AG09309 (cell line): Measurements from ENCODE around the gene SLBP.

Experiments used
- DNase-seq: peaks from one replicate; pipeline ENCODE4 v3.0.0-alpha.2; 2010; ENCODE audit warnings: low read depth
- H3K4me3 ChIP-seq: 2 replicates; pipeline ENCODE4 v1.5.1; 2011; ENCODE audit warnings: mild to moderate bottlenecking, low read depth, low read length, moderate library complexity; ENCODE audit not compliant: control insufficient read depth
- TF ChIP-seq, protein P1 (sequence below): IDR thresholded peaks from 2 replicates; pipeline ENCODE4 v1.5.1; 2011; ENCODE audit warnings: mild to moderate bottlenecking, low read depth, low read length, inconsistent platforms; ENCODE audit not compliant: insufficient read depth, control insufficient read depth; ENCODE audit errors: missing control alignments

Gene SLBP

DNA sequence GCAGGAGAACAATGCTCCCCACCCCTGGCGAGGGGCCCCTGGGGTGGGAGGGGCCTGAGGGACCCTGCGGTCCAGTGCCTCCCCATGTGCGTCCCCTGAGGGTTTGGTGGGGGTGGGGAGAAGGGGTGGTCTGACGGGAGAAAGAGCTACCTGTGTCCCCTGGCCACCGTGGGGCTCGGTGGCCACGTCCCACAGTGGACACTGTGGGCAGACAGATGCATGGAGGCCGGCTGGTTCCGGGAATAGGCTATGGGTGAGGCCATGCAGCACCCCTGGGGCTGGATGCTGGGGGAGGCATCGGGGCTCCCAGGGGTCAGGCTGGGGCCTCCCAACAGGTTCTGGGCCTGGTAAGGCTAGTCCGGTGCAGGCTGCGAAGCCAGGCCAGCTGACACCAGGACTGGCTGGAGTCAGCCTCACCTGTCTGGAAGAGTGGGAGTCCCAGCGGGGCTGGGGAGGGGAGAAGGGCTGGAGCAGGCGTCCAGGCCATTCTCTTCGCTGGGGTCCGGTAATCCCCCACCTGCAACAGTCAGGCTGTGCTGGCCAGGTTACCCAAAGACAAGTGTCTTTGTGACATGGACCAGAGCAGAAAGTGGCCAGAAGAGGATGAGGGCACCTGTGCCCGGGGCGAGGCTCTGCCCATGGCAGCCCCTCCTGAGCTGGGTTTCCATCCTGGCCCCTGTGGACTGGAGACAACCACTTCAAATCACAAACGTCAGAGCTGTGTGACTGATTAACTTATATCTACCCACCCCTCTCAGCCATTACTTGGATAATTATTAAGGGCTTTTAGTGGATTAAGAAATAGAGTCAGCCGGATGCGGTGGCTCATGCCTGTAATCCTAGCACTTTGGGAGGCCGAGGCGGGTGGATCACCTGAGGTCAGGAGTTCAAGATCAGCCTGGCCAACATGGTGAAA, 26.6 kb downstream of the SLBP start:
- no peak for DNase-seq
- H3K4me3 ChIP-seq, result no peak overlapping the region
- TF ChIP-seq, protein P1, sequence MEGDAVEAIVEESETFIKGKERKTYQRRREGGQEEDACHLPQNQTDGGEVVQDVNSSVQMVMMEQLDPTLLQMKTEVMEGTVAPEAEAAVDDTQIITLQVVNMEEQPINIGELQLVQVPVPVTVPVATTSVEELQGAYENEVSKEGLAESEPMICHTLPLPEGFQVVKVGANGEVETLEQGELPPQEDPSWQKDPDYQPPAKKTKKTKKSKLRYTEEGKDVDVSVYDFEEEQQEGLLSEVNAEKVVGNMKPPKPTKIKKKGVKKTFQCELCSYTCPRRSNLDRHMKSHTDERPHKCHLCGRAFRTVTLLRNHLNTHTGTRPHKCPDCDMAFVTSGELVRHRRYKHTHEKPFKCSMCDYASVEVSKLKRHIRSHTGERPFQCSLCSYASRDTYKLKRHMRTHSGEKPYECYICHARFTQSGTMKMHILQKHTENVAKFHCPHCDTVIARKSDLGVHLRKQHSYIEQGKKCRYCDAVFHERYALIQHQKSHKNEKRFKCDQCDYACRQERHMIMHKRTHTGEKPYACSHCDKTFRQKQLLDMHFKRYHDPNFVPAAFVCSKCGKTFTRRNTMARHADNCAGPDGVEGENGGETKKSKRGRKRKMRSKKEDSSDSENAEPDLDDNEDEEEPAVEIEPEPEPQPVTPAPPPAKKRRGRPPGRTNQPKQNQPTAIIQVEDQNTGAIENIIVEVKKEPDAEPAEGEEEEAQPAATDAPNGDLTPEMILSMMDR, result no peak

DNA sequence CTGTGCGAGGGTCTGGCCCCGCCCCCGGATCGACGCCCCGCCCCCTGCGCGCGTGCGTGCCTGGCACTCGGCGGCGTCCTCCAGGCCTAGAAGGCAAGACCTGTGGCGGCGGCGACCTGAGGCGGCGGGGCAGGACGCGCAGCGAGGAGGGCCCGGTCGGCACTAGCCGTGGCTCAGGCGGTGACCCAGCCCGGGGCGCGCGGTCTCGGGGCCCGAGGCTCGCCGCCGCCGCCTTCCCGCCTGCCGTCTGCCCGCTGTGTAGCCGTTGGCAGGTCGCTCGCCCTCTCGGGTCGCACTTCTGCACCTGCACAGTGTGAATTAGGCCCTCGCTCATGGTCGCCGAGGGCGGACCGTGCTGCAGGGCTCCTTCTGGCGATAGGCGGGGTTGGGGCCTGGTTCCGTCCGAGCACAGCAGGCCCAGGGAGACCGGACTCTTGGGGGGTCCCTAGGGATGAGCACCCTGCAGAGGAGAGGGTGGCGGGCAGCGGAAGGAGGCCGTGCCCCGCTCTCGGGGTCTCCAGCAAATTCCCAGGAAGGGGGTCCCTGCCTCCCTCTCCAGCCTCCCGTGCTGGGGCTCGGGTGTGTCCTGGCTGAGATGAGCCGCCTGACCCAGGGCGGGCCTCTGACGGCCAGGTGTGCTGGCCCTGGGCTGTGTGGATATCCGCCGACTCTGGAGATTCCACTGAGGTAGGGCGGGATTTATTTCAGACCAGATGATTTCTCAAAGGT, 27.4 kb downstream of the SLBP start:
- TF ChIP-seq, protein P1, result no peak
- H3K4me3 ChIP-seq, result peak overlapping the region; percentile 16
- DNase-seq, result no peak

DNA sequence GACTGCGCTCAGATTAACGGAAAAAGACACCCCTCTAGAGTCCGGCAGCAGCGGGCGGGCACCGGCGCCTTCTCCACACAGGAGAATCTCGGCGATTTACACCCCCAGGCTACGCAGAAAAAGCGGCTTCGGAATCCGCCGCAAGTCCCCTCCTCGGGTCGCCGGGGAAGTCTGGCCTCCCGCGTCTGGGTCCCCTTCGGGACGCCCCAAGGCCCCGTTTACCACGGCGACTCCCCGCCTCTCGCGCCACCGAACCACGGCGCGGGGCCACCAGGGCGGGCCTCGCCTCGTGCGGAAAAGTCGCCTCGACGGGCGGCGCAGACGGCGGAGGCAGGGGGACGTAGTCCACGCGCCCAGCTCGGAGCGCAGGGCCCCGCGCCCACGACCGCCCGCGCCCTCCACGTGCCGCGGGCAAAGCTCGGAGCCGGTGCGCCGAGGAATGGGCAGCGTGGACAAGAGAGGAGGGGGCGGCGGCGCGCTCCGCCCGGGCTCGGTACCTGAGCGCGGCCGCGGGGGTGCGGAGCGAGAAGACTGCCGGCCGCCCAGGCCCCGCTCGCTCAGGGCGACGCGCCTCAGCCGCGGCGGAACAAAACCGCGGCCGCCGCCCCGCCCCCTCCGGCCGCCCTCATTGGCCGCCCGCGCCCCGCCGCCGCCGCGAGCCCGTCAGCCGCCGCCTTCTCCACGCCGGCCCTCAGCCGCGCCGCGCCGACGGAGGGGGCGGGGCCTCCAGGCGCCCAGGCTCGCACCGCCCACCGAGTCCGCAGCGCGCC, 28.2 kb downstream of the SLBP start, which contains the start of gene FAM53A:
TSS of gene FAM53A (minus strand) at position 578 of the 770 bp plus-strand sequence. CDS start 15,572 bp downstream, outside the sequence.
- peak; percentile 10 for DNase-seq
- TF ChIP-seq, protein P1, result no peak
- H3K4me3 ChIP-seq, result peak within 1 kb of the TSS; percentile 65

DNA sequence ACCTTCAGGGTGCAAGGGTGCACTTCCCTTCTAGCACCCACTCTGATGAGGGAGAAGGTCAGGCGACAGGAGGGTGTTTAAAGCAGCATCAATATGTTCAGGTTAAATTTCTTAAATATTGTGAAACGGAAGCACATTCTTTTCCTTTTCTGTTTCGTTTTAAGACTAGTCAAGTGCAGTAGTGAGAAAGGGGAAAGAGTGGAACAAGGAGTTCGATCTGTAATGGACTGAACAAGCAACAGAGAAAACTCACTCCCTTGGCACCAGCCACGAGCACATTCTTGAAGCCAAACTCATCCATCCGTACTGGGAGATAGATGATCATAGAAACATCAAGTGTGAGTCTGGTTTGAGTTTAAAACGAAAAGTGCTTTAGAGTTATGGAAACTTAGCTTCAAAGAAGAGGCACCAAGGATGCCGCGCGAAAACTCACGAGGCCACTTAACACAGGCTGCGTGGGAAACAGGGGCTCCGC, 28.8 kb downstream of the SLBP start:
- peak; percentile 53 for DNase-seq
- TF ChIP-seq, protein P1, result no peak
- peak overlapping the region; percentile 65 for H3K4me3 ChIP-seq

DNA sequence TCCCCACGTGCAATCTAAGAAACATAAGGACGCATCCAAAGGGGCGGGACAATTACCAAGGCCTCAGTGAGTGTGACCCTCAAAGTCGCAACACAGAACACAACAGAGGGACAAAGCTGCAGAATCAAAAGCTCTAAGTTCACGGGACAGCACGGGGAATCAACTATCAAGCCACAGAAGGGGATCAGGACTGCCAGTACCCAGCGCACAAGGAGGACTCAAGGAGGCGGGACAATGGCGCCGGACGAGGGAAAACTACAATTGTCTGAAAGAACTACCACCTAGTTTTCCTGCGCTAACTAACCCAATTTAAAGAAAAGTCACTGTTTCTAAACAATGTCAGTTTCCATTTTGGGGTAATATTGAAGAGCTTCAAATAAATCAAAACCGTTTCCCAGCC, 29.3 kb downstream of the SLBP start:
- peak overlapping the region; percentile 65 for H3K4me3 ChIP-seq
- no peak for DNase-seq
- TF ChIP-seq, protein P1, result no peak

DNA sequence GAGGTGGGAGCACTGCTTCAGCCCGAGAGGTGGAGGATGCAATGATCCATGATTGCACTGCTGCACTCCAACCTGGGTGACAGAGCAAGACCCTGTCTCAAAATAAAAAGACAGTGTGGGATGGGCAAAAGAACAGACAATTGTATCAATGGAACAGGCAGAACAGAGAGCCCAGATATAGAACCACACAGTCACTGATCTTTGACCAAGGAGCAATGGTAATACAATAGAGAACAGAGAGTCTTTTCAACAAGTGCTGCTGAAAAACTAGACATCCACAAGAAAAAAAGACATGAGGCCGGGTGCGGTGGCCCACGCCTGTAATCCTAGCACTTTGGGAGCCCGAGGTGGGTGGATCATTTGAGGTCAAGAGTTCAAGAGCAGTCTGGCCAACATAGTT, 33.9 kb downstream of the SLBP start:
- DNase-seq, result no peak
- TF ChIP-seq, protein P1, result no peak
- no peak overlapping the region for H3K4me3 ChIP-seq
